RWPE1 (cell line): ENCODE results near the gene CHRNG.

Experiments used
- CTCF ChIA-PET: fragments of 350-600 bp; sonication (Branson Sonifier 250); formaldehyde crosslinking; extraction: SDS; loops from one replicate; lab custom pipeline; 2021; lab: Yijun Ruan, JAX
- POLR2A ChIA-PET: fragments of 400-600 bp; formaldehyde crosslinking; extraction: SDS; loops from one replicate; lab custom pipeline; 2020; ENCODE audit warnings: antibody characterized with exemption; ENCODE audit not compliant: low non-redundant PET; lab: Yijun Ruan, JAX
- DNase-seq: peaks from one replicate; pipeline ENCODE4 v3.0.0; 2012; ENCODE audit warnings: low spot score
- H3K27ac ChIP-seq: fragments of 450-650 bp; 2 replicates; pipeline ENCODE4 v1.5.1; 2017
- TF ChIP-seq, protein P1 (sequence below): fragments of 450-650 bp; conservative IDR thresholded peaks from 2 replicates; pipeline ENCODE4 v1.5.1; 2017; ENCODE audit warnings: low read depth, mild to moderate bottlenecking

Gene CHRNG

DNA sequence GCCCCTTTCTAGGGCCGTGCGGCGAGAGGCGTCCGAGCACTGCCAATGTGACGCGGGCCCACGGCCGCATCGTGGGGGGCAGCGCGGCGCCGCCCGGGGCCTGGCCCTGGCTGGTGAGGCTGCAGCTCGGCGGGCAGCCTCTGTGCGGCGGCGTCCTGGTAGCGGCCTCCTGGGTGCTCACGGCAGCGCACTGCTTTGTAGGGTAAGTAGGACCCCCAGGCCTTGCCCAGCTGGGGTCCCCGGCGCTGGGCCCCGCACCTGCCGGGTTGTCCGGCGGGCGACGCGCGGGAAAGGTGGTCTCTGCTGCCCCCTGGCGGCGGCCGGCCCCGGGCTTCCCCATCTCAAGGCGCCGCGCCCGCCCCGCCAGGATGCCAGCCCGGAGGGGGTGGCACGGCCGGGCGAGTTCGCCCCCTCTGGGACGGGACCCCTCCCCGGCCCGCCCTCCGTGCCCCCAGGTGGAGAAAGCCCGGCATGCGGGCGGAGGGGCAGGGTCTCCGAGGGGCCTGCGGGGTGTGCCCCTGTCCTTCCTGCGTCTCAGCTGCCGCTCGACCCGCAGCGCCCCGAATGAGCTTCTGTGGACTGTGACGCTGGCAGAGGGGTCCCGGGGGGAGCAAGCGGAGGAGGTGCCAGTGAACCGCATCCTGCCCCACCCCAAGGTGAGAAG, 17.4 kb upstream of the CHRNG start:
- DNase-seq: peak; percentile 71
- POLR2A ChIA-PET: no interaction called here
- TF ChIP-seq, protein P1, sequence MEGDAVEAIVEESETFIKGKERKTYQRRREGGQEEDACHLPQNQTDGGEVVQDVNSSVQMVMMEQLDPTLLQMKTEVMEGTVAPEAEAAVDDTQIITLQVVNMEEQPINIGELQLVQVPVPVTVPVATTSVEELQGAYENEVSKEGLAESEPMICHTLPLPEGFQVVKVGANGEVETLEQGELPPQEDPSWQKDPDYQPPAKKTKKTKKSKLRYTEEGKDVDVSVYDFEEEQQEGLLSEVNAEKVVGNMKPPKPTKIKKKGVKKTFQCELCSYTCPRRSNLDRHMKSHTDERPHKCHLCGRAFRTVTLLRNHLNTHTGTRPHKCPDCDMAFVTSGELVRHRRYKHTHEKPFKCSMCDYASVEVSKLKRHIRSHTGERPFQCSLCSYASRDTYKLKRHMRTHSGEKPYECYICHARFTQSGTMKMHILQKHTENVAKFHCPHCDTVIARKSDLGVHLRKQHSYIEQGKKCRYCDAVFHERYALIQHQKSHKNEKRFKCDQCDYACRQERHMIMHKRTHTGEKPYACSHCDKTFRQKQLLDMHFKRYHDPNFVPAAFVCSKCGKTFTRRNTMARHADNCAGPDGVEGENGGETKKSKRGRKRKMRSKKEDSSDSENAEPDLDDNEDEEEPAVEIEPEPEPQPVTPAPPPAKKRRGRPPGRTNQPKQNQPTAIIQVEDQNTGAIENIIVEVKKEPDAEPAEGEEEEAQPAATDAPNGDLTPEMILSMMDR: peak; percentile 91
- CTCF ChIA-PET: interaction anchor here (0.5 to 3.2 kb wide), 9 partner anchors 10 to 186 kb away, joined by 3 to 24 read pairs (median 6); partner anchors contain the start of genes CHRNG, EIF4E2 and TIGD1
- no peak overlapping the region for H3K27ac ChIP-seq

DNA sequence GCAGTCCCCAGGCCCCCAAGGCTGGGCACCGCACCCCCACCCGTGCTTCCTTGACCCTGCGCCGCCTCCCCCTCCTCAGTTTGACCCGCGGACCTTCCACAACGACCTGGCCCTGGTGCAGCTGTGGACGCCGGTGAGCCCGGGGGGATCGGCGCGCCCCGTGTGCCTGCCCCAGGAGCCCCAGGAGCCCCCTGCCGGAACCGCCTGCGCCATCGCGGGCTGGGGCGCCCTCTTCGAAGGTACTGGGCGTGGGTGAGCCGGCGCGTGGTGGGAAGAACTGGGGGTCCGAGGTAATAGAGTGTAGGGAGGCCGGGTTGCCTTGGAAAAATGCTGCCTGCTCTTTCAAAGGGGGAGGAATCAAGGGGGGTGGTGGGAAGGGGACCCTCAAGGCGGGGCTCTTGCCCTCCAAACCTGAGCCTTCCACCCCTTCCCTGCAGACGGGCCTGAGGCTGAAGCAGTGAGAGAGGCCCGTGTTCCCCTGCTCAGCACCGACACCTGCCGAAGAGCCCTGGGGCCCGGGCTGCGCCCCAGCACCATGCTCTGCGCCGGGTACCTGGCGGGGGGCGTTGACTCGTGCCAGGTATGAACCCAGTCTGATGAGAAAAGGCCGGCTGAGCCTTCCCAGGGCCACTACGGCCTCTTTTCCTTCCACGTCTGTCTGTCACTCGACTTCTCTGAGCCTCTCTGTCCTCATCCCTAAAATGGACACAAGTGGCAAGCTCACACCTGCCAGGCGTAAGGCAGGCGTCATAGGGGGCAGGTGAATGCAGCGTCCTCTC, 16.7 kb upstream of the CHRNG start:
- TF ChIP-seq, protein P1: no peak
- no peak overlapping the region for H3K27ac ChIP-seq
- CTCF ChIA-PET: interaction anchor here (0.5 to 3.2 kb wide), 11 partner anchors 10 to 617 kb away, joined by 3 to 24 read pairs (median 5); partner anchors contain the start of genes CHRNG, EIF4E2 and TIGD1
- POLR2A ChIA-PET: no interaction called here
- DNase-seq: no peak

DNA sequence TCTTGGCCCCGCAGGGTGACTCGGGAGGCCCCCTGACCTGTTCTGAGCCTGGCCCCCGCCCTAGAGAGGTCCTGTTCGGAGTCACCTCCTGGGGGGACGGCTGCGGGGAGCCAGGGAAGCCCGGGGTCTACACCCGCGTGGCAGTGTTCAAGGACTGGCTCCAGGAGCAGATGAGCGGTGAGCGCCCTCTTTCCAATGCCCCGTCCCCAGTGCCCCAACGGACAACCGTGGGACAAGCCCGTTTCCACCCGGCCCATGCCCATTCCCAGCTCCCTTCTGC, 16.1 kb upstream of the CHRNG start:
- no peak overlapping the region for H3K27ac ChIP-seq
- ChIA-PET POLR2A (no interaction called here), CTCF (interaction anchor here (0.5 to 3.2 kb wide), 5 partner anchors 18 to 618 kb away, joined by 3 to 24 read pairs (median 3); partner anchors contain the start of genes EIF4E2 and TIGD1)
- DNase-seq: no peak
- TF ChIP-seq, protein P1: no peak

DNA sequence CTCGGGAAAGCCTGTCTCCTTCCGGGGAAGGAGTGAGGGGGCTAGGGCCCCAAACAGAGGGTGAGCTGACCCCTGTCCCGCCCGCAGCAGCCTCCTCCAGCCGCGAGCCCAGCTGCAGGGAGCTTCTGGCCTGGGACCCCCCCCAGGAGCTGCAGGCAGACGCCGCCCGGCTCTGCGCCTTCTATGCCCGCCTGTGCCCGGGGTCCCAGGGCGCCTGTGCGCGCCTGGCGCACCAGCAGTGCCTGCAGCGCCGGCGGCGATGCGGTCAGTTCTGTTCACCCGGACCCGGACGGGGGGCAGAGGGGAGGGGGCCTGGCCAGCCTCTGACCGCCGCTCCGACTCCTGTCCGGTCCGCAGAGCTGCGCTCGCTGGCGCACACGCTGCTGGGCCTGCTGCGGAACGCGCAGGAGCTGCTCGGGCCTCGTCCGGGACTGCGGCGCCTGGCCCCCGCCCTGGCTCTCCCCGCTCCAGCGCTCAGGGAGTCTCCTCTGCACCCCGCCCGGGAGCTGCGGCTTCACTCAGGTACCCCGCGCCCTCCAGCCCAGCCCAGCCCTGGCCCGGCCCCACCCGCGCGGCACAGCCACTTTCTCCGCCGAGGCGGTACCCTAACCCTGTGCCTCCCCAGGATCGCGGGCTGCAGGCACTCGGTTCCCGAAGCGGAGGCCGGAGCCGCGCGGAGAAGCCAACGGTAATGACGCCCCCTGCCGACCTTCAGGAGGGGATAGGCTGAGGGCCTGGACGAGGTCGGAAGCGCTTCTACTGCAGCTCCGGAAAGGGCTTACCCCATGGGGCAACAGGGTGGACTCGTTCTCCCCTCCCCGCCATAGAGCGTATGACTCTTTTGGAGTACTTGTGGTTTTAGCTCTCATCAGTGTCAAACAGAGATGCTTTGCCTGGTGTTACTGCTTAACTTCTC, 15.6 kb upstream of the CHRNG start:
- ChIA-PET CTCF (interaction anchor here (0.5 to 3.2 kb wide), 6 partner anchors 18 to 618 kb away, joined by 3 to 24 read pairs (median 4); partner anchors contain the start of genes EIF4E2 and TIGD1), POLR2A (no interaction called here)
- no peak overlapping the region for H3K27ac ChIP-seq
- TF ChIP-seq, protein P1: no peak
- DNase-seq: peak; percentile 23

DNA sequence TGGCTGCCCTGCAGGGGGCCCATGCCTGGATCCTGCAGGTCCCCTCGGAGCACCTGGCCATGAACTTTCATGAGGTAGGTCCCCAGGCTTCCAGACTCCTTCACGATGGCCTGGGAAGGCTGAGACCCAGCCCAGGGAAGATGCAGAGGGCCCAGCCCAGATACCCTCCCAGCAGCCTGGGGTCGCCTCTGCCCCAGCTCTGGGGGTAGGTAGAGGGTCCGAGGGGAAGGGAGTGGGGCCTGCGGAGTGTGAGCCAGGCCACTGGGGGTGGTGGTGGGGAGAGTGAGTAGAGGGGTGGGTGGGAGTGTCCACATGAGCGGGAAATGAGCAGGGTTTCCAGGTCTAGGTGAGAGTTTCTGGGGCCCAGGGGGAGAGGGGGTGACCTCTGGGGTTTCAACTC, 14.7 kb upstream of the CHRNG start:
- POLR2A ChIA-PET: no interaction called here
- DNase-seq: no peak
- TF ChIP-seq, protein P1: no peak
- CTCF ChIA-PET: interaction anchor here (1.0 kb wide), 1 partner anchor 23 kb away, joined by 4 read pairs; no protein-coding TSS in a partner anchor
- H3K27ac ChIP-seq: no peak overlapping the region

DNA sequence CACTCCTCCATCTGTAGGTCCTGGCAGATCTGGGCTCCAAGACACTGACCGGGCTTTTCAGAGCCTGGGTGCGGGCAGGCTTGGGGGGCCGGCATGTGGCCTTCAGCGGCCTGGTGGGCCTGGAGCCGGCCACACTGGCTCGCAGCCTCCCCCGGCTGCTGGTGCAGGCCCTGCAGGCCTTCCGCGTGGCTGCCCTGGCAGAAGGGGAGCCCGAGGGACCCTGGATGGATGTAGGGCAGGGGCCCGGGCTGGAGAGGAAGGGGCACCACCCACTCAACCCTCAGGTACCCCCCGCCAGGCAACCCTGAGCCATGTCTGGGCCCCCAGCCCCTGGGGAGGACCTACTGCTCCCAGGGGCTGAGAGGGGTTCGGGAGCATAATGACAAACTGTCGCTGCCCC, 14.3 kb upstream of the CHRNG start:
- CTCF ChIA-PET: no interaction called here
- no peak overlapping the region for H3K27ac ChIP-seq
- POLR2A ChIA-PET: no interaction called here
- TF ChIP-seq, protein P1: no peak
- DNase-seq: no peak
